Stimulated activated CD4-positive, alpha-beta T cell treated with anti-CD3 and anti-CD28 coated beads, Interleukin-15, amount 100 ng/mL, for 1 hour (primary cell): Measurements from ENCODE around the gene CRADD.
"Not testable (repeated sequence)": the region's sequence is repeated elsewhere in the genome, so short reads cannot be mapped to it uniquely, and the experiment has no call there.

Experiments used
- DNase-seq, 2 donors: peaks; one replicate each; pipeline ENCODE4 v3.0.0-alpha.2; 2020; ENCODE audit warnings: low read depth in 1 of 2, low spot score in 1 of 2

The CRADD gene

GRCh38 chr12:93677195-93678064 lies at the start of gene CRADD:
CRADD (plus strand) TSS chr12:93677375.
- DNase-seq = peak; percentile 63 to 78

GRCh38 chr12:93632383-93632782 lies 44.8 kb upstream of the CRADD start:
- DNase-seq = no peak

- DNase-seq = no peak
Observed at GRCh38 chr12:93634416-93634815, 42.8 kb upstream of the CRADD start.

- no peak for DNase-seq
Observed at GRCh38 chr12:93636708-93637107, 40.5 kb upstream of the CRADD start.

- no peak for DNase-seq
Observed at GRCh38 chr12:93638095-93638494, 39.1 kb upstream of the CRADD start.

GRCh38 chr12:93638954-93639353 lies 38.2 kb upstream of the CRADD start:
- no peak for DNase-seq

GRCh38 chr12:93639406-93639805 lies 37.8 kb upstream of the CRADD start:
- DNase-seq = no peak

GRCh38 chr12:93641380-93641779 lies 35.8 kb upstream of the CRADD start:
- not testable (repeated sequence) for DNase-seq

GRCh38 chr12:93642751-93643150 lies 34.4 kb upstream of the CRADD start:
- DNase-seq = no peak

GRCh38 chr12:93645702-93646101 lies 31.5 kb upstream of the CRADD start:
- no peak for DNase-seq

GRCh38 chr12:93650626-93651025 lies 26.5 kb upstream of the CRADD start:
- DNase-seq = no peak

GRCh38 chr12:93653079-93653478 lies 24.1 kb upstream of the CRADD start:
- DNase-seq = no peak

GRCh38 chr12:93653712-93654111 lies 23.5 kb upstream of the CRADD start:
- DNase-seq = no peak

GRCh38 chr12:93654421-93654820 lies 22.8 kb upstream of the CRADD start:
- no peak for DNase-seq

- no peak for DNase-seq
Observed at GRCh38 chr12:93657071-93657470, 20.1 kb upstream of the CRADD start.

GRCh38 chr12:93661021-93661420 lies 16.2 kb upstream of the CRADD start:
- DNase-seq = no peak

- no peak for DNase-seq
Observed at GRCh38 chr12:93663006-93663728, 14.0 kb upstream of the CRADD start.

- DNase-seq = no peak
Observed at GRCh38 chr12:93663729-93664084, 13.5 kb upstream of the CRADD start.

- no peak for DNase-seq
Observed at GRCh38 chr12:93664573-93665138, 12.5 kb upstream of the CRADD start.

- DNase-seq = no peak
Observed at GRCh38 chr12:93667672-93668071, 9.5 kb upstream of the CRADD start.

GRCh38 chr12:93668919-93669418 lies 8.2 kb upstream of the CRADD start:
- DNase-seq = no peak

- DNase-seq = no peak
Observed at GRCh38 chr12:93669452-93669851, 7.7 kb upstream of the CRADD start.
